Measurements from ENCODE around the gene ACTR1A. TPM values are rescaled to one million over a fixed set of nuclear protein-coding genes. Genes with fewer than 3 reads are reported as not detected.
A peak's percentile ranks its signal among the peaks of the same experiment; 100 is the strongest.

The ACTR1A gene
- total and polyA plus RNA-seq, 2 donors (not counting 1 experiment from before 2014, with no cell fraction given): 38.3 to 58.3 TPM

GRCh38 chr10:102452672-102453340, 49.7 kb downstream of the ACTR1A start:
- Mint-ChIP-seq H3K4me3 (peak overlapping the region; percentile 74), H3K27ac (peak overlapping the region; percentile 82), H3K9me3 (ENCODE audit: insufficient read depth) (no peaks in the 10 kb centered on the region), H3K27me3 (no peaks in the 10 kb centered on the region), H3K4me1 (peaks cover 19% of the 10 kb centered on the region)
- ChIA-PET POLR2A (interaction anchor here (0.7 to 1.0 kb wide), 2 partner anchors 9 to 194 kb away, joined by 4 to 5 read pairs; no protein-coding TSS in a partner anchor), CTCF (interaction anchor here (3.9 to 6.2 kb wide), 2 partner anchors 8 to 58 kb away, joined by 30 to 32 read pairs; partner anchors contain the start of gene NFKB2)
- Histone ChIP-seq H3K4me2 (replicated peaks; ENCODE audit: low read depth, low read length, poor library complexity, severe bottlenecking) (no peak overlapping the region), H3K4me1 (ENCODE audit: control insufficient read depth in 2 of 2, insufficient read depth in 2 of 2, low read length in 2 of 2) (peaks cover 12 to 15% of the 10 kb centered on the region in 2 donors), H4K20me1 (ENCODE audit: control insufficient read depth, insufficient read depth, low read length, poor library complexity, severe bottlenecking) (peaks cover 13% of the 10 kb centered on the region), H3K4me3 (ENCODE audit: control extremely low read depth in 1 of 5, extremely low read depth in 1 of 5, insufficient read depth in 1 of 5, low read depth in 2 of 5, low read length in 4 of 5) (no peak overlapping the region), H3K36me3 (replicated peaks in 1 of 2; ENCODE audit: control extremely low read depth in 1 of 2, control insufficient read depth in 1 of 2, extremely low read depth in 1 of 2, insufficient read depth in 2 of 2, low read length in 1 of 2) (peaks cover 0 to 20% of the 10 kb centered on the region in 2 experiments), H2AFZ (ENCODE audit: insufficient read depth, low read depth, low read length, poor library complexity, severe bottlenecking) (no peak overlapping the region), H3K79me2 (ENCODE audit: control insufficient read depth, insufficient read depth, low read length) (peaks cover 10% of the 10 kb centered on the region), H3K9ac (ENCODE audit: low read length) (no peak overlapping the region), H3K27ac (ENCODE audit: low read length in 2 of 2) (no peak overlapping the region), H3K9me3 (ENCODE audit: control extremely low read depth in 1 of 3, control insufficient read depth in 2 of 3, insufficient read depth in 1 of 3, low read length in 2 of 3) (no peaks in the 10 kb centered on the region), H3K27me3 (replicated peaks in 1 of 4; ENCODE audit: control extremely low read depth in 1 of 4, control insufficient read depth in 3 of 4, insufficient read depth in 4 of 4, low read length in 3 of 4) (no peaks in the 10 kb centered on the region)
- intact Hi-C loops (cut with micrococcal nuclease): no loop called here
- no peak for TF ChIP-seq CTCF (IDR thresholded peaks at IDR 0.05)
- no peak for TF ChIP-seq EZH2 (IDR thresholded peaks at IDR 0.05; ENCODE audit: borderline replicate concordance, insufficient read depth, low read depth, low read length, poor library complexity, severe bottlenecking)
- DNase-seq: no peak
- no peak for ATAC-seq (ENCODE audit: low read depth)
- WGBS (ENCODE audit: insufficient coverage): 82% methylated on average over 2 of the region's 3 CpGs
